HCT116 (cell line): ENCODE data around the gene ASIC3. TPM values are rescaled to one million over a fixed set of nuclear protein-coding genes. Genes with fewer than 3 reads are reported as not detected.

Source experiments
- ATAC-seq: fragments of 200-7000 bp; cut with Tn5 transposase; 2 replicates; pipeline ENCODE4 v1.9.1; 2020; ENCODE audit warnings: mild to moderate bottlenecking, moderate library complexity
- BruUV-seq: library from RNA; stranded (reverse); fragments of 400-500 nt; replicated peaks from 2 replicates; lab custom pipeline; 2021; lab: Mats Ljungman, UMichigan
- CTCF ChIA-PET: fragments of 300-600 bp; sonication (Branson Sonifier 250); formaldehyde crosslinking; loops from one replicate; lab custom pipeline; 2021; ENCODE audit warnings: antibody characterized with exemption; lab: Charles Lee
- POLR2A ChIA-PET: fragments of 300-600, 350-600 bp; sonication (Branson Sonifier 250); formaldehyde crosslinking; loops from one replicate; lab custom pipeline; 2021; ENCODE audit warnings: antibody characterized with exemption; lab: Charles Lee
- RAD21 ChIA-PET, 2 experiments: fragments of 300-600 bp; sonication (Branson Sonifier 250); formaldehyde crosslinking; loops; one replicate each; lab custom pipeline; 2023; ENCODE audit warnings: low total read pairs in 2 of 2; ENCODE audit not compliant: uncharacterized antibody in 2 of 2, unreplicated experiment in 2 of 2, low non-redundant PET in 1 of 2; lab: Charles Lee
- DNase-seq: peaks from one replicate; pipeline ENCODE4 v3.0.0-alpha.2; 2010; ENCODE audit warnings: low read depth, low spot score
- H2AFZ ChIP-seq: fragments of 200-600 bp; shearing (Covaris generic), sonication (generic); 2 replicates; pipeline ENCODE4 v1.6.1; 2017; ENCODE audit warnings: low read depth, mixed run types, mixed read lengths, antibody characterized with exemption, low read length; ENCODE audit not compliant: poor library complexity, severe bottlenecking
- H3K27ac ChIP-seq: 2 replicates; pipeline ENCODE4 v1.5.1; 2012; ENCODE audit warnings: low read depth, low read length
- H3K27me3 ChIP-seq: fragments of 200-600 bp; sonication (generic); 2 replicates; pipeline ENCODE4 v1.6.1; 2016; ENCODE audit warnings: mixed run types, low read length, mixed read lengths; ENCODE audit not compliant: insufficient read depth
- H3K36me3 ChIP-seq, 2 experiments: fragments of 200-500 bp in 1 of 2; fragments of 200-600 bp in 1 of 2; sonication (Bioruptor generic) in 1 of 2; sonication (generic) in 1 of 2; 2 replicates each; pipeline versions ENCODE4 v1.5.1 to v1.6.1; 2014 to 2016; ENCODE audit warnings: low read length in 2 of 2, inconsistent platforms in 1 of 2, mixed read lengths in 1 of 2, mixed run types in 1 of 2; ENCODE audit not compliant: insufficient read depth in 2 of 2, control insufficient read depth in 1 of 2
- H3K4me1 ChIP-seq, 2 experiments: fragments of 200-600 bp in 1 of 2; sonication (generic) in 1 of 2; 2 replicates each; pipeline versions ENCODE4 v1.5.1 to v1.6.1; 2012 to 2017; ENCODE audit warnings: low read length in 2 of 2, inconsistent platforms in 1 of 2, mild to moderate bottlenecking in 1 of 2, mixed read lengths in 1 of 2, mixed run types in 1 of 2, moderate library complexity in 1 of 2; ENCODE audit not compliant: insufficient read depth in 2 of 2, control insufficient read depth in 1 of 2
- H3K4me2 ChIP-seq: fragments of 200-600 bp; sonication (generic); 2 replicates; pipeline ENCODE4 v1.6.1; 2017; ENCODE audit warnings: mixed run types, low read length, mixed read lengths
- H3K4me3 ChIP-seq, 2 experiments: fragments of 200-600 bp in 1 of 2; sonication (generic) in 1 of 2; replicated peaks in 1 of 2; 2 replicates each; pipeline ENCODE4 v1.5.1; 2011 to 2016; ENCODE audit warnings: low read length in 2 of 2, control low read depth in 1 of 2, low read depth in 1 of 2, mild to moderate bottlenecking in 1 of 2, mixed read lengths in 1 of 2, mixed run types in 1 of 2
- H3K79me2 ChIP-seq: fragments of 200-600 bp; sonication (generic); 2 replicates; pipeline ENCODE4 v1.6.1; 2017; ENCODE audit warnings: mild to moderate bottlenecking, mixed run types, low read length, moderate library complexity, mixed read lengths; ENCODE audit not compliant: insufficient read depth
- H3K9ac ChIP-seq: fragments of 200-600 bp; sonication (generic); 2 replicates; pipeline ENCODE4 v1.6.1; 2016; ENCODE audit warnings: low read length, mixed read lengths
- H3K9me2 ChIP-seq: fragments of 200-600 bp; sonication (generic), shearing (Covaris generic); 2 replicates; pipeline ENCODE4 v1.6.1; 2017; ENCODE audit warnings: mixed run types, mild to moderate bottlenecking, moderate library complexity; ENCODE audit not compliant: insufficient read depth
- H3K9me3 ChIP-seq, 2 experiments: fragments of 200-500 bp in 1 of 2; fragments of 200-600 bp in 1 of 2; sonication (Bioruptor generic) in 1 of 2; sonication (generic) in 1 of 2; 2 replicates each; pipeline ENCODE4 v1.6.1; 2014 to 2017; ENCODE audit warnings: low read length in 2 of 2, mixed read lengths in 2 of 2, inconsistent platforms in 1 of 2, low read depth in 1 of 2, mild to moderate bottlenecking in 1 of 2, mixed run types in 1 of 2, moderate library complexity in 1 of 2; ENCODE audit not compliant: control insufficient read depth in 1 of 2, insufficient read depth in 1 of 2
- H4K20me1 ChIP-seq: fragments of 200-600 bp; sonication (generic), shearing (Covaris generic); 2 replicates; pipeline ENCODE4 v1.6.1; 2017; ENCODE audit warnings: mixed run types, mild to moderate bottlenecking, moderate library complexity; ENCODE audit not compliant: insufficient read depth
- CTCF ChIP-seq, 3 experiments: fragments of 200-600 bp in 1 of 3; sonication (generic) in 1 of 3; IDR thresholded peaks in 2 of 3; conservative IDR thresholded peaks in 1 of 3; 2 replicates each; pipeline ENCODE4 v1.5.1; 2012 to 2017; ENCODE audit warnings: low read depth in 2 of 3, low read length in 2 of 3, antibody characterized with exemption in 1 of 3, borderline replicate concordance in 1 of 3, control low read depth in 1 of 3, mild to moderate bottlenecking in 1 of 3, mixed read lengths in 1 of 3, mixed run types in 1 of 3, moderate library complexity in 1 of 3; ENCODE audit not compliant: insufficient read depth in 1 of 3
- EGR1 ChIP-seq: IDR thresholded peaks from 2 replicates; pipeline ENCODE4 v1.6.1; 2012; ENCODE audit warnings: low read depth
- EZH2phosphoT487 ChIP-seq: fragments of 200-600 bp; IDR thresholded peaks from 2 replicates; pipeline ENCODE4 v1.6.1; 2018; ENCODE audit warnings: antibody characterized with exemption, borderline replicate concordance
- FOSL1 ChIP-seq: IDR thresholded peaks from 2 replicates; pipeline ENCODE4 v1.6.1; 2012; ENCODE audit warnings: low read depth
- SP1 ChIP-seq: IDR thresholded peaks from 2 replicates; pipeline ENCODE4 v1.6.1; 2012; ENCODE audit warnings: low read depth
- intact Hi-C: fragments of 100-400 bp; cut with micrococcal nuclease; formaldehyde crosslinking; loops from 2 replicates; pipeline ENCODE4 v1.10.0; 2022
- total RNA-seq: library from RNA; stranded (reverse); gene quantifications from one replicate; pipeline ENCODE4 v1.2.1, GENCODE V29; 2021; ENCODE audit not compliant: unreplicated experiment
- TF ChIP-seq, protein P1 (sequence below): IDR thresholded peaks from 2 replicates; pipeline ENCODE4 v1.6.1; 2012

The ASIC3 gene
- total RNA-seq, 1 experiment from 2014 or later: 4.4 TPM

GRCh38 chr7:151017953-151018420 lies 30.3 kb upstream of the ASIC3 start:
- TF ChIP-seq CTCF (IDR thresholded peaks at IDR 0.05 in 2 of 3, conservative IDR thresholded peaks at IDR 0.05 in 1 of 3; ENCODE audit: borderline replicate concordance in 1 of 3, insufficient read depth in 1 of 3, low read depth in 2 of 3, low read length in 2 of 3) (peak in 2 of 3 experiments; percentile 96 to 99; a peak in 4 of 6 replicates), EGR1 (no peak), EZH2phosphoT487 (no peak), SP1 (no peak), FOSL1 (no peak)
- TF ChIP-seq, protein P1, sequence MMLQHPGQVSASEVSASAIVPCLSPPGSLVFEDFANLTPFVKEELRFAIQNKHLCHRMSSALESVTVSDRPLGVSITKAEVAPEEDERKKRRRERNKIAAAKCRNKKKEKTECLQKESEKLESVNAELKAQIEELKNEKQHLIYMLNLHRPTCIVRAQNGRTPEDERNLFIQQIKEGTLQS: no peak
- no peaks in the 10 kb centered on the region for H3K27me3 ChIP-seq
- H3K9me2 ChIP-seq: no peaks in the 10 kb centered on the region
- peak overlapping the region; percentile 60 for H3K4me2 ChIP-seq
- ATAC-seq: peak; percentile 91
- H3K9ac ChIP-seq: peak overlapping the region; percentile 38; the same call in 1 of the 2 replicates
- ChIA-PET RAD21 (interaction anchor here (0.5 to 1.0 kb wide), 4 partner anchors 9 to 228 kb away, joined by 3 read pairs; no protein-coding TSS in a partner anchor), CTCF (interaction anchor here (0.6 to 5.2 kb wide), 12 partner anchors 8 to 120 kb away, joined by 3 to 59 read pairs (median 4); partner anchors contain the start of genes ABCB8, FASTK and NOS3), POLR2A (interaction anchor here (0.6 to 2.0 kb wide), 3 partner anchors 9 to 43 kb away, joined by 4 to 10 read pairs (median 5); partner anchors contain the start of gene ABCB8)
- H3K36me3 ChIP-seq: no peaks in the 10 kb centered on the region
- H3K79me2 ChIP-seq: no peaks in the 10 kb centered on the region
- H4K20me1 ChIP-seq: no peaks in the 10 kb centered on the region
- no peak for DNase-seq
- BruUV-seq: no TSS peak
- H3K4me1 ChIP-seq: peaks cover 0 to 24% of the 10 kb centered on the region in 2 experiments; a peak in 2 of 4 replicates
- no peaks in the 10 kb centered on the region for H3K9me3 ChIP-seq
- no peak overlapping the region for H3K4me3 ChIP-seq
- H3K27ac ChIP-seq: peak overlapping the region; percentile 8; the same call in 1 of the 2 replicates
- intact Hi-C loops: loop anchor here (1.0 to 10.0 kb wide), 3 partner anchors 55 to 243 kb away; no protein-coding TSS in a partner anchor
- no peak overlapping the region for H2AFZ ChIP-seq
